ENCODE measurements around the gene AMIGO2.

DNA sequence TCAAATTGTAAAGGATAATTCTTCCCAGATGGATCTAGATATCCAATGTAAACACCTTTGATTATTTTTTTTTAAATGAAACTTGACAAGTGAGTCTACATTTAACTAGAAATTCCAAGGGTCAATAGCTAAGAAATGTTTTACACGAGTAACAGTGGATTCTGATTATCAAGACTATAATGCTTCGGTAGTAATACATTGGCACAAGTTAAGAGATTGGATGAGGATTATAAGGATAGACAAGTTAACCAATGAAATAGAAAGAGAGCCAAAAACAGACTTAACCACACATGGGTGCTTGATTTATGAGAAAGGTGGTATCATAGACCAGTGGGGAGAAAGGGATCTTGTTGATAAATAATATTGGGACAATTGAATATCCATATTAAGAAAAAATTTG is 40.7 kb downstream of the AMIGO2 start:
- TF ChIP-seq, protein P1, sequence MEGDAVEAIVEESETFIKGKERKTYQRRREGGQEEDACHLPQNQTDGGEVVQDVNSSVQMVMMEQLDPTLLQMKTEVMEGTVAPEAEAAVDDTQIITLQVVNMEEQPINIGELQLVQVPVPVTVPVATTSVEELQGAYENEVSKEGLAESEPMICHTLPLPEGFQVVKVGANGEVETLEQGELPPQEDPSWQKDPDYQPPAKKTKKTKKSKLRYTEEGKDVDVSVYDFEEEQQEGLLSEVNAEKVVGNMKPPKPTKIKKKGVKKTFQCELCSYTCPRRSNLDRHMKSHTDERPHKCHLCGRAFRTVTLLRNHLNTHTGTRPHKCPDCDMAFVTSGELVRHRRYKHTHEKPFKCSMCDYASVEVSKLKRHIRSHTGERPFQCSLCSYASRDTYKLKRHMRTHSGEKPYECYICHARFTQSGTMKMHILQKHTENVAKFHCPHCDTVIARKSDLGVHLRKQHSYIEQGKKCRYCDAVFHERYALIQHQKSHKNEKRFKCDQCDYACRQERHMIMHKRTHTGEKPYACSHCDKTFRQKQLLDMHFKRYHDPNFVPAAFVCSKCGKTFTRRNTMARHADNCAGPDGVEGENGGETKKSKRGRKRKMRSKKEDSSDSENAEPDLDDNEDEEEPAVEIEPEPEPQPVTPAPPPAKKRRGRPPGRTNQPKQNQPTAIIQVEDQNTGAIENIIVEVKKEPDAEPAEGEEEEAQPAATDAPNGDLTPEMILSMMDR (conservative IDR thresholded peaks at IDR 0.05 in 1 of 2, IDR thresholded peaks at IDR 0.05 in 1 of 2; ENCODE audit: extremely low read depth in 1 of 2, insufficient read depth in 1 of 2, low read depth in 1 of 2, low read length in 2 of 2): no peak
- TF ChIP-seq EZH2 (IDR thresholded peaks at IDR 0.05; ENCODE audit: borderline replicate concordance, low read length): no peak

All from mammary epithelial cell (primary cell).